Psoas muscle (tissue), 8 donors: ENCODE results near the gene NDUFA7. TPM values are rescaled to one million over a fixed set of nuclear protein-coding genes. Genes with fewer than 3 reads are reported as not detected.
A peak's percentile ranks its signal among the peaks of the same experiment; 100 is the strongest.

Source experiments
- ATAC-seq, 4 donors: fragments of 200-7000 bp; cut with Tn5 transposase; one replicate each; pipeline ENCODE4 v1.9.1; 2020; ENCODE audit warnings: moderate library complexity in 3 of 4, mild to moderate bottlenecking in 2 of 4
- DNase-seq, 2 donors: peaks; one replicate each; pipeline ENCODE4 v3.0.0-alpha.2; 2020
- H3K27ac ChIP-seq: fragments of 200-600 bp; one replicate; pipeline ENCODE4 v1.8.0; 2022
- H3K27me3 ChIP-seq, 3 donors: fragments of 200-600 bp in 1 of 3; one replicate each; pipeline versions ENCODE4 v1.6.1 to v1.8.0; 2013 to 2022; ENCODE audit warnings: low read length in 2 of 3, mild to moderate bottlenecking in 2 of 3, moderate library complexity in 1 of 3; ENCODE audit not compliant: insufficient read depth in 3 of 3
- H3K36me3 ChIP-seq, 2 donors: fragments of 200-600 bp in 1 of 2; one replicate each; pipeline versions ENCODE4 v1.6.1 to v1.8.0; 2013 to 2022; ENCODE audit warnings: low read depth in 1 of 2, mild to moderate bottlenecking in 1 of 2, moderate library complexity in 1 of 2; ENCODE audit not compliant: insufficient read depth in 1 of 2
- H3K4me1 ChIP-seq: fragments of 200-600 bp; one replicate; pipeline ENCODE4 v1.8.0; 2022
- H3K4me3 ChIP-seq: fragments of 200-600 bp; one replicate; pipeline ENCODE4 v1.8.0; 2022; ENCODE audit warnings: mild to moderate bottlenecking
- H3K9me3 ChIP-seq: fragments of 200-600 bp; one replicate; pipeline ENCODE4 v1.8.0; 2022
- CTCF ChIP-seq: fragments of 200-600 bp; IDR thresholded peaks from one replicate; pipeline ENCODE4 v1.8.0; 2022; ENCODE audit warnings: antibody characterized with exemption
- WGBS, 3 donors: extraction: QIAGEN DNeasy Blood & Tissue Kit; methylation state at CpG; one replicate each; pipeline versions ENCODE4 v1.1.6 to v1.1.7; 2013; 5-methylcytosine and 5-hydroxymethylcytosine counted together
- intact Hi-C, 2 donors: fragments of 100-400 bp; cut with DNase I; formaldehyde crosslinking; loops; one replicate each; pipeline versions ENCODE4 v1.11.0 to v1.14.2; 2022
- polyA plus RNA-seq, 3 donors: library from polyadenylated mRNA; stranded (reverse); fragments of 200-250 nt; gene quantifications; one replicate each; pipeline ENCODE4 v1.2.3, GENCODE V29; 2013
- total RNA-seq, 4 donors: library from RNA; stranded (reverse); fragmentation: NEBNext Ultra II Directional in 2 of 4; extraction: Animal tissue kit (Norgen Biotek cat#: 25700) in 2 of 4; gene quantifications; one replicate each; pipeline versions ENCODE4 v1.2.1 to v1.2.4, GENCODE V29; 2021 to 2023
- donor health status: healthy with polysubstance abuse.
- donor health status: DM: no; HTN: no; CAD: no; lungs with moderate emphysema.
- donor health status: Bipolar disorder and iron deficiency.
- donor health status: healthy.
- donor health status: DM: yes; HTN: yes; CAD: no.
- donor health status: DM: no; HTN: no; CAD: no.
- donor health status: DM: no; HTN: no; CAD: no.
- donor health status: DM: yes; HTN: yes; CAD: no.

NDUFA7 gene
- total and polyA plus RNA-seq, 7 donors: 76.8 to 271 (median 150) TPM

- Histone ChIP-seq H3K4me1 (peaks cover 9% of the 10 kb centered on the region), H3K27ac (no peak overlapping the region), H3K9me3 (no peaks in the 10 kb centered on the region), H3K27me3 (peaks cover 0 to 45% (median 11%) of the 10 kb centered on the region in 3 donors), H3K4me3 (no peak overlapping the region), H3K36me3 (no peaks in the 10 kb centered on the region)
- no peak for ATAC-seq
- 63 to 74% (median 70%) methylated on average over 6 of the region's 6 CpGs for WGBS, 3 donors
- intact Hi-C loops: no loop called here
- TF ChIP-seq CTCF: no peak
- peak in 1 of 2 donors; percentile 5 for DNase-seq
Observed at GRCh38 chr19:8338835-8339234, 17.7 kb upstream of the NDUFA7 start.

- Histone ChIP-seq H3K9me3 (no peaks in the 10 kb centered on the region), H3K36me3 (no peaks in the 10 kb centered on the region), H3K4me3 (no peak overlapping the region), H3K4me1 (peaks cover 16% of the 10 kb centered on the region), H3K27ac (no peak overlapping the region), H3K27me3 (peaks cover 0 to 56% (median 18%) of the 10 kb centered on the region in 3 donors)
- WGBS, 3 donors: 72 to 80% (median 75%) methylated on average over 6 to 7 of the region's 7 CpGs
- intact Hi-C loops: no loop called here
- DNase-seq (peak in 1 of 2 donors; percentile 24), ATAC-seq (no peak)
- no peak for TF ChIP-seq CTCF
Observed at GRCh38 chr19:8337728-8338127, 16.6 kb upstream of the NDUFA7 start.

GRCh38 chr19:8336660-8337059 is 15.5 kb upstream of the NDUFA7 start:
- ATAC-seq: no peak
- intact Hi-C loops: no loop called here
- WGBS, 3 donors: 42 to 62% (median 55%) methylated on average over 8 of the region's 8 CpGs
- no peak for TF ChIP-seq CTCF
- Histone ChIP-seq H3K27ac (peak overlapping the region; percentile 23), H3K4me1 (peaks cover 16% of the 10 kb centered on the region), H3K36me3 (no peaks in the 10 kb centered on the region), H3K9me3 (no peaks in the 10 kb centered on the region), H3K27me3 (peaks cover 0 to 51% (median 18%) of the 10 kb centered on the region in 3 donors), H3K4me3 (peak overlapping the region; percentile 11)
- DNase-seq: peak in 1 of 2 donors; percentile 9

GRCh38 chr19:8336072-8336569 is 14.9 kb upstream of the NDUFA7 start:
- Histone ChIP-seq H3K36me3 (no peaks in the 10 kb centered on the region), H3K27me3 (peaks cover 0 to 51% (median 18%) of the 10 kb centered on the region in 3 donors), H3K9me3 (no peaks in the 10 kb centered on the region), H3K27ac (peak overlapping the region; percentile 36), H3K4me1 (peaks cover 16% of the 10 kb centered on the region), H3K4me3 (peak overlapping the region; percentile 11)
- TF ChIP-seq CTCF: no peak
- 32 to 34% (median 33%) methylated on average over 27 of the region's 27 CpGs for WGBS, 3 donors
- ATAC-seq: peak in 1 of 4 donors; percentile 13
- peak in 1 of 2 donors; percentile 44 for DNase-seq
- intact Hi-C loops: no loop called here
